ENCODE results near the gene PALLD. TPM values are rescaled to one million over a fixed set of nuclear protein-coding genes. Genes with fewer than 3 reads are reported as not detected.

PALLD gene
- total RNA-seq, 1 experiment from 2014 or later, result 18.3 TPM

DNA sequence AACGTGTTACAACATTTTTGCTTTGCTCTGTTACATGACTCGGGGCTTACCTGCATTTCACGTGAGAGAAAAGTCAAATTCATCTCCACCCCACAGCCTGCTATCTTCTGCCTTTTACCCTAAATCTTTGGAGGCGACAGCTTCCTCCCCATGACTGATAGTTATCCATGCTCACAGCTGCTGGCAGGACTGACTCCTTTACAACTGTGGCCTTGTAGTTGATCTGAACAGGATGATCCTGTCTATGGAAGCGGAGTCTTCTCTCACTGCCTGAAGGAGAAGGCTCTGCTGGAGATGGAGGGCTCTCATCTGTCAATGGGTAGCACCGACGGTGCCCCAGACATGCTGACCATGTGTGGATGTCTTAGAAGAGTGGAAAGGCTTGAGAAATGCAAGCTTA is 362.2 kb downstream of the PALLD start:
- Histone ChIP-seq H2AFZ (ENCODE audit: low read length) (no peak overlapping the region), H2BK15ac (ENCODE audit: low read depth, low read length) (no peak overlapping the region), H2BK5ac (ENCODE audit: insufficient read length, low read length) (no peak overlapping the region), H3K4me2 (ENCODE audit: insufficient read depth, insufficient read length, low read length) (no peak overlapping the region), H4K91ac (ENCODE audit: insufficient read length, low read depth, low read length) (no peak overlapping the region), H3K4me1 (ENCODE audit: insufficient read depth, low read length) (no peaks in the 10 kb centered on the region; the same call in 1 of the 2 replicates), H2BK12ac (ENCODE audit: insufficient read length, low read depth, low read length) (no peak overlapping the region), H4K8ac (replicated peaks; ENCODE audit: insufficient read length, low read depth, low read length) (no peak overlapping the region), H3K9me3 (ENCODE audit: control insufficient read depth, low read depth, low read length) (no peaks in the 10 kb centered on the region), H3K4ac (ENCODE audit: low read depth, low read length) (no peak overlapping the region), H3K27ac (ENCODE audit: insufficient read length, low read depth, low read length) (no peak overlapping the region), H3K14ac (ENCODE audit: insufficient read depth, low read length) (no peak overlapping the region), H2AK5ac (ENCODE audit: insufficient read length, low read length) (no peak overlapping the region), H2BK20ac (ENCODE audit: low read depth, low read length, poor library complexity, severe bottlenecking) (no peak overlapping the region), H3K23ac (ENCODE audit: insufficient read length, low read depth, low read length) (no peak overlapping the region), H3K56ac (ENCODE audit: insufficient read length, low read depth, low read length) (no peak overlapping the region), H4K5ac (ENCODE audit: insufficient read length, low read depth, low read length) (no peak overlapping the region), H3T11ph (ENCODE audit: low read length) (no peak overlapping the region), H3K18ac (ENCODE audit: insufficient read length, low read depth, low read length) (no peak overlapping the region), H3K27me3 (ENCODE audit: insufficient read depth, low read length) (no peaks in the 10 kb centered on the region), H4K20me1 (ENCODE audit: control insufficient read depth, insufficient read depth, insufficient read length) (no peaks in the 10 kb centered on the region), H3K79me1 (ENCODE audit: insufficient read depth, low read depth, low read length, poor library complexity, severe bottlenecking) (no peaks in the 10 kb centered on the region), H3K9ac (ENCODE audit: extremely low read depth, insufficient read length, low read length) (no peak overlapping the region), H3K79me2 (ENCODE audit: insufficient read depth, low read length) (0 out of 2 replicates have a peak, but pooled peaks cover 1% of the 10 kb centered on the region), H3K23me2 (ENCODE audit: insufficient read length, low read depth, low read length, poor library complexity, severe bottlenecking) (no peaks in the 10 kb centered on the region), H2BK120ac (ENCODE audit: low read depth, low read length, poor library complexity, severe bottlenecking) (no peak overlapping the region)
- peak overlapping the region in 2 of 3 experiments; percentile 20 to 26; a peak in 3 of 7 replicates for H3K27ac Mint-ChIP-seq
- WGBS (ENCODE audit: extremely low coverage, insufficient read length, low lambda C conversion rate), result no CpG with 5 or more reads among the region's 7 CpGs
- H3K27me3 Mint-ChIP-seq (ENCODE audit: low read depth), result no peaks in the 10 kb centered on the region
- H3K9me3 Mint-ChIP-seq, result no peaks in the 10 kb centered on the region; a peak in 1 of 5 replicates
- peaks cover 5 to 19% of the 10 kb centered on the region in 2 experiments; a peak in 3 of 4 replicates for H3K4me1 Mint-ChIP-seq
- H3K36me3 Mint-ChIP-seq (ENCODE audit: insufficient read depth in 1 of 3, low read depth in 3 of 3), result peaks cover 0 to 10% (median 0%) of the 10 kb centered on the region in 3 experiments; a peak in 4 of 7 replicates
- no peak for DNase-seq
- H3K4me3 Mint-ChIP-seq, result no peak overlapping the region
- no peak for TF ChIP-seq CTCF (conservative IDR thresholded peaks at IDR 0.05)

Data from H9 (cell line).